Measurements from ENCODE around the gene PSMD6. TPM values are rescaled to one million over a fixed set of nuclear protein-coding genes. Genes with fewer than 3 reads are reported as not detected.

PSMD6 gene
- total RNA-seq (2014; rRNA removed; shearing (Covaris generic); ENCODE audit: low replicate concordance), result 40.6 and 49.6 TPM in 2 replicates

GRCh38 chr3:64023187-64023860, at the start of gene PSMD6:
TSS of gene PSMD6 (minus strand) at chr3:64023494. CDS start at chr3:64023419, 75 bp downstream.
- peak; percentile 69 for DNase-seq (ENCODE audit: low read depth)
- in situ Hi-C loops (cut with HindIII; ENCODE audit: low pct_unique_long_range_greater_than_20kb, low sequenced_read_pairs), result no loop called here

- in situ Hi-C loops (cut with HindIII; ENCODE audit: low pct_unique_long_range_greater_than_20kb, low sequenced_read_pairs), result no loop called here
- no peak for DNase-seq (ENCODE audit: low read depth)
Observed at GRCh38 chr3:64072126-64072525, 48.8 kb upstream of the PSMD6 start.

- DNase-seq (ENCODE audit: low read depth), result no peak
- in situ Hi-C loops (cut with HindIII; ENCODE audit: low pct_unique_long_range_greater_than_20kb, low sequenced_read_pairs), result no loop called here
Observed at GRCh38 chr3:64070704-64071103, 47.4 kb upstream of the PSMD6 start.

DNA sequence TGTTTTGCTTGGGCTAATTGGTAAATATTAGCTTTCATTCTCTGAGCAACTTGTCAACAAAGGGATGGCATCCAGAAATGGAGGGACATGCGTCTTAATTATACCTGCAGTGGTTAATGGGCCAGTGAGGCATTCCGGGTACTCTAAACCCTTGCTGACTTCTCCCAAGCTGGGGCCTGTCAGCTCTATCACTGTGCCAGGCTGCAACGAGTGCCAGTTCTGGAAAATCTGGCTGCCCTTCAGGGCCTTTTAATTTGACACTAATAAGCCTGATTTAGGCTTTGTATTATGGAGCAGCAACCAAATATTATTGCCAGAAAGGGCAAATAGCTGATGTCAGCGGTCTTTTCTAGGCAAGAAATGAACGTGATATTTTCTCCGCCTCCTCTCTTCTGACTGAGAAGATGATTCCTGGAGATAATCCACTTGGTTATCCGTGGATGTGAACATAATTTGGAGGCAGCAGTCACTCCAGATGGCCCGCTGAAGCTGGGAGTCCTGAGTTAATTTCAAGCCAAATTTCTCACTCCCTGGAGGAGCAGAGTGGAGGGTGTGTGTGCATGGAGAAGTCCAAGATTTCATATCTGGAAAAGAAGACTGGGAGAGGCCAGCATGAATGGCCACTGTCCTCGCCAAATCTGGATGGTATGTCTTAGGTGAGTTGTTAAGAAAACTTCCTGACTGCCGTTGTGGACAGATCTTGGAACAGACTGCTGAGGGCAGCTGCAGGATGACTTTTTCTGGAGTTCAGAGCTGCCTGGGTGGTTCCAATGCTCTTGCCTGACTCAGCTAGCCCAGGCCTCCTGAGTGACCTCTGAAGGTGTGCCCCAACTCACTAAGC, 44.4 kb upstream of the PSMD6 start:
- no peak for DNase-seq (ENCODE audit: low read depth)
- in situ Hi-C loops (cut with HindIII; ENCODE audit: low pct_unique_long_range_greater_than_20kb, low sequenced_read_pairs), result no loop called here

GRCh38 chr3:64064804-64065203, 41.5 kb upstream of the PSMD6 start:
- no peak for DNase-seq (ENCODE audit: low read depth)
- in situ Hi-C loops (cut with HindIII; ENCODE audit: low pct_unique_long_range_greater_than_20kb, low sequenced_read_pairs), result no loop called here

DNA sequence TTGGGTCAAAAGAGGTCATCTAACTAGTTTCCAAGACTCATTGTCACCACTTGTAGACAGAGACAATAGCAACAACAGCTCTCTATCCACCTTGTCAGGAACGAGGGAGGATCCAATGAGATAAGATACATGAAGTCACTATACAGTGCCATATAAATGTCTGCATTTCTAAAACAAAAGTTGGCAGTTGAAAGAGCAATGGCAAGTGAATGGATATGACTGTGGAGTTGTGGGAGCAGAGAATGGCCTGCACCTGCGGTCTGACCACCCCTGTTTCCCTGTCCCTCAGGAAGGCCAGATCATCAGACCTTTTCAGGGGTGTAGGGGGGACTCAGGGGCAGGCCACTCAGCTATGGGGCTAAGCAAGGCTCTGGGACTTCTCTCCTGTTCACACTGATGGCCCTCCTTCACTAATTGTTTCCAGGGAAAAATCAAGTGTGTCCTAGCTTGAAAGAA, 40.7 kb upstream of the PSMD6 start:
- in situ Hi-C loops (cut with HindIII; ENCODE audit: low pct_unique_long_range_greater_than_20kb, low sequenced_read_pairs), result no loop called here
- no peak for DNase-seq (ENCODE audit: low read depth)

DNA sequence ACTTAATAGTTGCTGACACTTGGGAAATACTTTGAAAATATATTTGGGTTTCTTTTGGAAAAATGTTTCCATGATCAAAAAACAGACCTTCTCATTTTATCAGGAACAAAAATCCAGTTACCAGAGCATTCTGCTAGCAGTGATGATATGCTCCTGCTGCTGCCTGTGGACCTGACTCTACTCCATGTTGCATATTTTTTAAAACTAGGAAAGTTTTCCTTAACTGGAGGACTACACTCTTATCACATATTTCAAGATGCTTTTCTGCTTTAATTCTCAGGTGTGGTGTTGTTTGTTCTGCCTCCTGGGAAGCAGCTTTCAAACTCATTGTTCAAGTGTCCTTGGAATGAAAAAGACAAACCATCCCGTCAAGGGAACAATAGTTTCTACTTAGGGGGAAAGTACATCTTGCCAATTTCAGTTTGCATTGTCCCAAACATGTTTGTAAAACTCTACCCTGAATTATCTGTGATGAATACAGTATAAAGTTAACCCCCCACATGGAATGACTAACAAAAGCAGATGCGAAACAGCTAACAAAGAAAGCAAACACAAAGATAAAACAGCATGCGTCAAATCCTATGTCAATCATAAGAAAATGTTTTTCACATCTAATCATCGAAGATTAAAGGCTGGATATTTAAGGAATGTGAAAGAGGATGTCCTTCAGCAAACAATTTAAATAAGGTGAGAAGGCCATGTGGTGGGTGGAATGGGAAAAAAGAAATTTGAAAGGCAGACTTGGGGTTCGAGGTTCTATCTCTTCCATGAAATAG, 40.1 kb upstream of the PSMD6 start:
- in situ Hi-C loops (cut with HindIII; ENCODE audit: low pct_unique_long_range_greater_than_20kb, low sequenced_read_pairs), result no loop called here
- no peak for DNase-seq (ENCODE audit: low read depth)

- DNase-seq (ENCODE audit: low read depth), result no peak
- in situ Hi-C loops (cut with HindIII; ENCODE audit: low pct_unique_long_range_greater_than_20kb, low sequenced_read_pairs), result no loop called here
Observed at GRCh38 chr3:64061628-64062027, 38.3 kb upstream of the PSMD6 start.

DNA sequence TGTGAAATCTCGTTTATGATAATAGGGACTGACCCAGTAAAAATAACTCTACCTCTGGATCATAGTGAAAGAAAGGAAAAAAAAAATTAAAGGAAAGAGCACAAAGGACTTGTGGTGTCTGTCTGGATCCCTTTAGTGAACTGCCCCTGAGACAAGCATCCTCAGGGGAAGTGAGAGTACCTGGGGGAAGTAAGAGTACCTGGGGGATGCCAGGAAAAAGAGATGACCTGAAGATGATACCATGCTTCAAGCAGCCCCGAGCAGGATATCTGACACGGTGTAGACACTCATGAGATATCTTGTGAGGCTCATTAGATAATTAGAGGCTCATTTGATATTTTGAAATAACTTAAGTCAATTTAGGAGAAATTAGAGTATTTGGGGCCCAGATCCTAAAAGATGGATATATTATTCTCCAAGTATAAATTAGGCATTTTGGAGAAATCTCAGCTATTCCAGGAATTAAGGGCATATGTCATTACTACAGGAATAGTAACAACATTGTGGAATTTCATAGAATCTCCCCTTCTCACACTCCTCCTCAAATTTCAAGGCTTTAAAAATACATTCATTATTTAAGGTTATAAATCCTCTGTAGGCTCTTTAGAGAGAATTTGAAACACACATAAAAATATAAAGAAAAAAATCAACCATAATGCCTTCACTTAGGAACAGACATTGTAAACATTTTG, 36.3 kb upstream of the PSMD6 start:
- in situ Hi-C loops (cut with HindIII; ENCODE audit: low pct_unique_long_range_greater_than_20kb, low sequenced_read_pairs), result no loop called here
- no peak for DNase-seq (ENCODE audit: low read depth)

DNA sequence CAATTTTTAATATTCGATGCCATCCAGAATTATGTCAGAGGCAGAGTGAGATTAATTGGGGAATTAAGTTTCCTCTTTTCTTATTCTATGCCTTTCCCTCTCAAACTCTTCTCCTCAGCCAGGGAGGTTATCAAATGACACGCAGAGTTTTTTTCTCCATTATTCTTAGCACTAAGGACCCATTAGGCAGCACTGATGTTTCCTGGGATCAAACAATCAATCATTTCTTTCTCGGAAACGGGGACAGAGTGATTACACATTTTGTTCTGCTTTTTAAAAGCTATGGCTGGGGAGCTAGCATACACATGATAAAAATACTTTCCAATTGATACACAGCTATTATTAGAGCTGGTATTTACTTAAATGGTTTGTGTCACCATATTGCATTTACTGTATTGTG, 35.3 kb upstream of the PSMD6 start:
- in situ Hi-C loops (cut with HindIII; ENCODE audit: low pct_unique_long_range_greater_than_20kb, low sequenced_read_pairs), result no loop called here

GRCh38 chr3:64057231-64057630, 33.9 kb upstream of the PSMD6 start:
- in situ Hi-C loops (cut with HindIII; ENCODE audit: low pct_unique_long_range_greater_than_20kb, low sequenced_read_pairs), result no loop called here
- DNase-seq (ENCODE audit: low read depth), result no peak

More for the DNA sequence above, 35.3 kb upstream of the PSMD6 start:
- DNase-seq (ENCODE audit: low read depth), result no peak

DNA sequence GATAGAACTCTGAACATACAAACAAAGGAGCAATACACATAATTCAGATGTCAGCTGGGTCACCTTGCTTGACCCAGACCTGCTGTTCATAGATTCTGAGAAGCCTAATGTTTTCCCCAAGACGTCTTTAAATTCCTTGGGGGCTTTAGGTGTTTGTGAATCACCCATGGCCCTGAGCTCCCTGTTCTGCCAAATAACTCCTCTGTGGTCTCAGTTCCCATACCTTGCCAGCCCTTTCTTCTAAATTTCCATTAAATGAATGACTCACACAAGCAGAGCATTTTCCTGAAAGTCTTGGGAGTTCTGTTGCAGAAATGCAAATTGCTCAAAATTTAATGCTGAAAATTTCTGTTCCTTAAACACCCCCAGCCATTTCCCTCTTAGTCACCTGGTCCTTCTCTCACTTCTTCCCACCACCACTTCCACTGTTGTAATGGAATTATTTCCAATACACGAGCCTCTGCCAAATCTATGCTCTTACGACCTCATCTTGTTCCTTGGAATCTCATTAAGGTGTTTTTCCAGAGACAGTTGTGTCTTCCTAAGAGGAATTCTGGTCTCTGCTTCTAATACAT, 33.4 kb upstream of the PSMD6 start:
- in situ Hi-C loops (cut with HindIII; ENCODE audit: low pct_unique_long_range_greater_than_20kb, low sequenced_read_pairs), result no loop called here
- DNase-seq (ENCODE audit: low read depth), result no peak

DNA sequence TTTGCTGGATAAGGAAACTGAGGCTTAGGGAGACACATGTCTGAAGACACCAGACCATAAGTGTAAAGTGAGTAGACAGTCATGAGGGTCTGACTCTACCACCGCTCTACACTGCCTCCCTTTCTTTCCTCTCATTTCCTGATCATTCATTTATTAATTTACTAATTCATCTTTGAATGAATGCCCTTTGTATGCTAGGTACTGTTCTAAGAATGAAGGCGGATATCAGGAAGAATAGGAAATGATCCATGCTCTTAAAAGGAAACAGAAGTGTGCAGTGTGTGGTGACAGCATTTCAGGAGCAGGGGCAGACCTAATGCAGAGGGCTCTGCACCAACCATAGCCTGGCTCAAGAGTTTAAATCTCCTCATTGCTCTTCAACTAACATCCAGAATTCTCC, 31.8 kb upstream of the PSMD6 start:
- no peak for DNase-seq (ENCODE audit: low read depth)
- in situ Hi-C loops (cut with HindIII; ENCODE audit: low pct_unique_long_range_greater_than_20kb, low sequenced_read_pairs), result no loop called here

- DNase-seq (ENCODE audit: low read depth), result no peak
- in situ Hi-C loops (cut with HindIII; ENCODE audit: low pct_unique_long_range_greater_than_20kb, low sequenced_read_pairs), result no loop called here
Observed at GRCh38 chr3:64054488-64054887, 31.2 kb upstream of the PSMD6 start.

- in situ Hi-C loops (cut with HindIII; ENCODE audit: low pct_unique_long_range_greater_than_20kb, low sequenced_read_pairs), result no loop called here
- DNase-seq (ENCODE audit: low read depth), result no peak
Observed at GRCh38 chr3:64053581-64053980, 30.3 kb upstream of the PSMD6 start.

GRCh38 chr3:64053117-64053516, 29.8 kb upstream of the PSMD6 start:
- in situ Hi-C loops (cut with HindIII; ENCODE audit: low pct_unique_long_range_greater_than_20kb, low sequenced_read_pairs), result no loop called here
- DNase-seq (ENCODE audit: low read depth), result no peak

DNA sequence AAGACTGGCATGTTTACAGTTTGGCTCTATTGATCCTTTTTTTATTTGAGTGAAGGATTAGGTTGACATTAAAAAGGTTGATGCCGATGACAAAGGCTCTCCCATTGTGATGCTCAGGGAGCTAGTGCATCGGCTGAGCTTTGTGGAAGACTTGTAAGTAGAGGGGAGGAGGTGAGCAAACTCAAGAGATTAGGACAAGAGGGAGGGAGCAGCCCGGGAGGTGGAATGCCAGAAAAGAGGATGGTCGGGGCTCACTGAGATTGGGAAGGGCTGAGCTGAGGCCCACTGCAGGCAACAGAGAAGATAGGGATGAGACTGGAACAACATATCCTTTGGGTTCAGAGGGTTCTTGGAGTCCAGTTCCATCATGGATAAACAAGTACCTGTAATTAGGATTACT, 26.5 kb upstream of the PSMD6 start:
- in situ Hi-C loops (cut with HindIII; ENCODE audit: low pct_unique_long_range_greater_than_20kb, low sequenced_read_pairs), result loop anchor here (25.0 kb wide), 1 partner anchor 412 kb away; no protein-coding TSS in a partner anchor
- DNase-seq (ENCODE audit: low read depth), result no peak

DNA sequence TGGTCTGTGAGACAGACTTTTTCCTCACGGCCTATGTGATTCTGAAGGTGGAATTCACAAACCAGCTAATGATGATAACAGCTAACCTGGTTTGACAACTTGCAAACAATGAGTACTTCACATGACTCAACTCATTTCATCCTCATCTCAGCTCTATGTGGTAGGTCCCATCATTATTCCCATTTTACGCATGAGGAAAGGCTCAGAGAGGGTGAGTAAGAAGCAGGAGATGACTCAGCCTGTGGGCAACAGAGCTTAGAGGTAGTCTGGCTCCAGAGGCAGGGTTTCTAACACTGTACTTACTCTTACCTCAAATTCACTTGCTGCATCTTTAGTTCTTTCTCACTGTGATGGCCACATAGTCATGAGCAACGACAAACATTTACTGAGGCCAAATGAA, 25.8 kb upstream of the PSMD6 start:
- peak; percentile 13 for DNase-seq (ENCODE audit: low read depth)
- in situ Hi-C loops (cut with HindIII; ENCODE audit: low pct_unique_long_range_greater_than_20kb, low sequenced_read_pairs), result loop anchor here (25.0 kb wide), 1 partner anchor 413 kb away; no protein-coding TSS in a partner anchor
